ENCODE data around the gene ZNF487. TPM values are rescaled to one million over a fixed set of nuclear protein-coding genes. Genes with fewer than 3 reads are reported as not detected.

Gene ZNF487
- total RNA-seq, 1 donor from 2014 or later: 10.6 TPM

DNA sequence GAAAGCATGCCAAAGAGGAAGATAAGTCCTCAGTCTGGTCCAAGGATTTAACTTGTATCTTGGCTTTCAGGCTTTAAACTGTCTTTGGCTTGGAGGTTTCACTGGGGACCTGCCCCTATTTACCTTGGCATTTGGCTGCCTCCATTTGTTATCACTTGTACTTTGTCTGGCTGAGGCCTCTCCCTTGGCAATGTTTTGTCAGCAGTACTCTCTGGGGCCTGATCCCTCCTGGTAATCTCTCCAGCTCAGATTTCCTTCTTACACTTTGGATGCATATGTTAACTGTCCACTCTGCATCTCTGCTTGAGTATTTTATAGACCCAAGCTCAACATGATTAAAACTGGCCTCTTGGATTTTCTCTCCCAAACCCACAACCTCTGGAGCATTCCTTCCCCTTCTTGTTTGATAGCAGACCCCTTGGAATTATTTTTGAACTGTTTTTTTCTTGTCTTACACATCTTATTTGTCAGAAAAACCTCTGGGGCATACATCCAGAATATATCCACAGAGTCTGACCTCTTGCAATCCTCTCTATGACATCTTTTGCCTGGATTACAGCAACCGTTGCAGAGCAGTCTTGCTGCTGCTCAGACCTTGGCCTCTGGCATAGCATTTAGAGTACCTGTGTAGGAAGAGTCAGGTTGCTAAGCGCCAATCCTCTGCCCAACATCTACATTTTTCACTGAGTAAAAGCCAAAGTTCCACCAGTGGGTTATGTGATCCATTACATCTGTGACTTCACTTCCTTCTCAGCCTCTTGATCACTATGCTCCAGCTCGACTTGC, 35.2 kb downstream of the ZNF487 start:
- DNase-seq (ENCODE audit: low spot score in 2 of 2) (no peak), FAIRE-seq (no peak)

DNA sequence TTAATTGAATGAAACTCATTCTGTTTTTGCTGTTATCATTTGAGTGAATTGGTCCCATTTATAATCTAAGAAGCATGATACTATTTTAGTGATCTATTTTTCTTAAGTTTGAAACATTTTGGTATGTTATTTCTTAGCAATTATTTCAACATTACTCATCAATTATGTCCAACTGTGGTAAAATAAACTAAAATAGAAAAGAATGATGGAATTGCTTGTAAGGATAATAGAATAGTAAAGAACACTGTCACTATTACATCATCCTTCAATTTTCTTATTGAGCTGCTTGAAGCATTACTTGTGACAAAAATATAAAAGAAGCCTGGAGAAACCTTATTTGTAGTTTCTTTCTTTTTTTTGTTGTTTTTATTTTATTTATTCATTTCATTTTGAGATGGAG, 42.4 kb downstream of the ZNF487 start:
- FAIRE-seq: no peak
- no peak for DNase-seq (ENCODE audit: low spot score in 2 of 2)

DNA sequence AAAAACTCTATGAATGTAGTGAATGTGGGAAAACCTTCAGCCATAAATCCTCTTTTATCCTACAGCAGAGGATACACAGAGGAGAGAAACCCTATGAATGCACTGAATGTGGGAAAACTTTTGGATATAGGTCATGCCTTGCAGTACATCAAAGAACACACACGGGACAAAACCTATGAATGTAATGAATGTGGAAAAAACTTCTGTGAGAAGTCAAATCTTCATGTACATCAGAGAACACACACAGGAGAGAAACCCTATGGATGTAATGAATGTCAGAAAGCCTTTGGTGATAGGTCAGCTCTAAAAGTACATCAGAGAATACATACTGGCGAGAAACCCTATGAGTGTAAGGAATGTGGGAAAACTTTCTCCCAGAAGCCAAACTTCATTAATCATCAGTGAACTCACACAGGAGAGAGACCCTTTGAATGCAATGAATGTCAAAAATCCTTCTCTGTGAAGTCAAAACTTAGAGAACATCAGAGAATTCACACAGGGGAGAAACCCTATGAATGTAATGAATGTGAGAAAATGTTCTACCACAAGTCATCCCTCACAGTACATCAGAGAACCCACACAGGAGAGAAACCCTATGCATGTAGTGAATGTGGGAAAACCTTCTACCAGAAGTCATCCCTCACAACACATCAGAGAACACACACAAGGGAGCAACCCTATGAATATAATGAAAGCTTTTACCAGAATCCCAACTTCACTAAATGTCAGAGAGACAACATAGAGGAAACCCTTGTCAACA, 45.6 kb downstream of the ZNF487 start:
- DNase-seq (ENCODE audit: low spot score in 2 of 2) (no peak), FAIRE-seq (no peak)

DNA sequence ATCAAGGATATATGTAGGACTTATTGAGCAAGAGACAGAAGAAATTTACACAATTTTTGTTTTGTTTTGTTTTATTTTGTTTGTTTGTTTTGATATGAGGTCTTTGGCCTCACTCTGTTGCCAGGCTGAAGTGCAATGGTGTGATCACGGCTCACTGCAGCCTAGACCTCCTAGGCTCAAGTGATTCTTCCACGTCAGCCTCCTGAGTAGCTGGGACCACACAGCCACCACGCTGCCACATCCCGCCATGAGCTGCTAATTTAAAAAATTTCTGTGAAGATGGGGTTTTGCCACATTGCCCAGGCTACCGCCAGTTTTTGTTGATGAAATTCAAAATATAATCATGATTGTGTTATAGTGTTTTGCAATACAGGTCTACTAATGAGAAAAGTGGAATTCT, 54.9 kb downstream of the ZNF487 start:
- no peak for DNase-seq (ENCODE audit: low spot score in 2 of 2)
- no peak for FAIRE-seq

DNA sequence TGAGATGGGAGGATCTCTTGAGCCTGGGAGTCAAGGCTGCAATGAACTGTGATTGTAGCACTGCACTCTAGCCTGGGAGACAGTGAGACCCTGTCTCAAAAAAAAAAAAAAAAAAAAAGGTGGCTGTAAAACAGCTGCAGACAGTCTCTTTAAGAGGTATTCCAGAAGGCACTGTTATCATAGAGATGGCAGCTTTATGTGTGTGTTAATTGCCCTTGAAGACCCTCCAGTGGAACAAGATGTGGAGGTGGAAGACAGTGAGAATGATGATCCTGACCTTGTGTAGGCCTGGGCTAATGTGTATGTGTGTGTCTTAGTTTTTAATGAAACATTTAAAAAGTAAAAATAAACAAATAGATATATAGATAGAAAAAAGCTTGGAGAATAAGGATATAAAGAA, 66.0 kb downstream of the ZNF487 start:
- DNase-seq (ENCODE audit: low spot score in 2 of 2) (no peak), FAIRE-seq (no peak)

DNA sequence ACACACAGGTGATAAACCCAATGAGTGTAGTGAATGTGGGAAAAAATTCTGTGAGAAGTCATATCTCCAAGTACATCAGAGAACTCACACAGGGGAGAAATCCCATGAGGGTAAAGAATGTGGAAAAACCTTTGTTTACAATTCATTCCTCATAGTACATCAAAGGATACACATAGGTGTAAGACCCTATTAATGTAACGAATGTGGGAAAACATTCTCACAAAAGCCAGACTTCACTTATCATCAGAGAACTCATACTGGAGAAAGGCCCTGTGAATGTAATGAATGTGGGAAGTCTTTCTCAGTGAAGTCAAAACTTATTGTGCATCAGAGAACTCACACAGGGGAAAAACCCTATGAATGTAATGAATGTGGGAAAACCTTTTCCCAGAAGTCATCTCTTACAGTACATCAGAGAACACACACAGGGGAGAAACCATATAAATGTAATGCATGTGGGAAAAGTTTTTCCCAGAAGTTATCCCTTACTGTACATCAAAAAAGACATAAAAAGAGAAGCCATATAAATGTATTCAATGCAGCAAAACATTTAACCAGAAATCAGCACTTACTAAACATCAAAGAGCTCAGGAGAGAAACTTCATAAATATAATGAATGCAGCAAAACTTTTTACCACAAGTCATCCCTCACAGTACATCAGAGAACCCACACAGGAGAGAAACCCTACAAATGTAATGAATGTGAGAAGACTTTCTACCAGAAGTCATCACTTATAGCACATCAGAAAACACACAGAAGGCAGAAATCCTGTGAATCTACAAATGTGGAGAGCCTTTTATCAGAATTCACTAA, 87.7 kb downstream of the ZNF487 start:
- DNase-seq (ENCODE audit: low spot score in 2 of 2) (no peak), FAIRE-seq (no peak)

Small RNA genes within 50 kb of the gene (small RNA-seq; reads per million reads assigned to genes)
- gene RNU7-193P: not detected
- gene SNORD3J: not detected

Other genes starting within 250 kb of the ZNF487 start
- gene RASGEF1A, start 170.0 kb upstream of the ZNF487 start, total RNA-seq: 11.4 TPM
- gene FXYD4, start 65.5 kb upstream of the ZNF487 start, total RNA-seq: not detected
- gene HNRNPF, start 27.9 kb upstream of the ZNF487 start, total RNA-seq: 97.4 TPM
- 27.3 TPM for gene ZNF239, start 137.5 kb downstream of the ZNF487 start, total RNA-seq
- 8.2 TPM for gene ZNF485, start 169.3 kb downstream of the ZNF487 start, total RNA-seq
- gene ZNF32, start 211.8 kb downstream of the ZNF487 start, total RNA-seq: 59.9 TPM